Jurkat, Clone E6-1 (cell line): ENCODE results near the gene INHBE. TPM values are rescaled to one million over a fixed set of nuclear protein-coding genes. Genes with fewer than 3 reads are reported as not detected.
A peak's percentile ranks its signal among the peaks of the same experiment; 100 is the strongest.
"Not testable (repeated sequence)": the region's sequence is repeated elsewhere in the genome, so short reads cannot be mapped to it uniquely, and the experiment has no call there.

Experiments
- DNase-seq: peaks from one replicate; pipeline ENCODE4 v3.0.0-alpha.2; 2011; ENCODE audit warnings: low read depth, low spot score
- H3K4me3 ChIP-seq: 2 replicates; pipeline ENCODE4 v1.5.1; 2011; ENCODE audit warnings: mild to moderate bottlenecking, low read length, control low read depth, moderate library complexity
- polyA plus RNA-seq: library from polyadenylated mRNA; unstranded; fragments of >200 nt; gene quantifications from one replicate; pipeline ENCODE4 v1.2.1, GENCODE V29; 2012; ENCODE audit warnings: missing spikeins; ENCODE audit not compliant: insufficient read length, insufficient read depth

Gene INHBE, protein sequence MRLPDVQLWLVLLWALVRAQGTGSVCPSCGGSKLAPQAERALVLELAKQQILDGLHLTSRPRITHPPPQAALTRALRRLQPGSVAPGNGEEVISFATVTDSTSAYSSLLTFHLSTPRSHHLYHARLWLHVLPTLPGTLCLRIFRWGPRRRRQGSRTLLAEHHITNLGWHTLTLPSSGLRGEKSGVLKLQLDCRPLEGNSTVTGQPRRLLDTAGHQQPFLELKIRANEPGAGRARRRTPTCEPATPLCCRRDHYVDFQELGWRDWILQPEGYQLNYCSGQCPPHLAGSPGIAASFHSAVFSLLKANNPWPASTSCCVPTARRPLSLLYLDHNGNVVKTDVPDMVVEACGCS
- polyA plus RNA-seq, result 0.50 TPM

DNA sequence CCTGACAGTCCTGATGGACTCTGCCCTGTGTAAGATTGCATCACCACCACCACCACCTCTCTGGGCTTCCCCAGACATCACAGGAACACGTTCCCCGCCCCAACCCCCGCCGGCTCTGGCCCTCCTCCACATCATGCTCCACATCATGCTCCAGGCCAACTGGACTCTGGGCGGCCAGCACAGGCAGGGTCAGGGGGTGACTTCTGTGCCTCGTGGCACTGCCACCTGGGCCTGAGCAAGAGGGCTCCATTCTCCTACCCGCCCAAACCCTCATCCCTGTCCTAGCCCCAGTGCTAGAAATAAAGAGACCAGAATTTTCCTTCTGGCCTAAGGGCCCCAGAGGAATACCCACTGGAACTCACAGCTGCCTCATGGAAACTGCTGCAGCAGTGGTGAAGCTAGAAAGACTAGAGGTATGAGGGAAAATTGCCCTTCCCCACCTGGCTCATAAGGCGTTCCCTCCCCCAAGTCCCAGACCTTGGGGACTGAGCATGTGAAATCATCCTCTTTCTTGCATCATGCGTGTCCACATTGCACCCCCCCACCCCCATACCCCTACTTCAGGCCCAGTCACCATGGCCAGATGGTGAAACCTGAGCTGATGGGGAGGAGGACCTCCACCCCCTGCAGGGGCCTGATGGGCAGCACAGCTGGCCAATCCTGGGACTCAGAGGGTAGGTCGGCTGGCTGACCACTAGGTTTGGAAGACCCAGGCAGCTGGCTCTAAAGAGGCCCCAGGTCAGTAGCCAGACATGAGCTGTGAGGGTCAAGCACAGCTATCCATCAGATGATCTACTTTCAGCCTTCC lies at the start of gene INHBE:
Gene INHBE (plus strand): TSS at position 742 of the 808 bp plus-strand sequence. CDS start 230 bp downstream, outside the sequence.
- no peak for DNase-seq

DNA sequence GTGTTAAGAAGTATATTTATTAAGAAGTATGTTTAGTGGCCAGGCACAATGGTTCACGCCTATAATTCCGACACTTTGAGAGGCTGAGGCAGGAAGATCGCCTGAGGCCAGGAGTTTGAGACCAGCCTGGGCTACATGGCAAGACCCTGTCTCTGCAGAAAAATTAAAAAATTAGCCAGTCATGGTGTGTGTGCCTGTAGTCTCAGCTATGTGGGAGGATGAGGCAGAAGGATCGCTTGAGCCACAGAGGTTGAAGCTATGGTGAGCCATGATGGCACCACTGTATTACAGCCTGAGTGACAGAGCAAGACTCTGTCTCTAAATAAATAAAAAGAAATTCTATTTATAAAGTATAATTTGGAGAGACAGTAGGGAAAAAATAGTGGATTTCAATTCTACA lies 44.6 kb upstream of the INHBE start:
- no peak overlapping the region for H3K4me3 ChIP-seq
- no peak for DNase-seq

More for the DNA sequence above, at the start of gene INHBE:
- no peak within 1 kb of the TSS for H3K4me3 ChIP-seq

DNA sequence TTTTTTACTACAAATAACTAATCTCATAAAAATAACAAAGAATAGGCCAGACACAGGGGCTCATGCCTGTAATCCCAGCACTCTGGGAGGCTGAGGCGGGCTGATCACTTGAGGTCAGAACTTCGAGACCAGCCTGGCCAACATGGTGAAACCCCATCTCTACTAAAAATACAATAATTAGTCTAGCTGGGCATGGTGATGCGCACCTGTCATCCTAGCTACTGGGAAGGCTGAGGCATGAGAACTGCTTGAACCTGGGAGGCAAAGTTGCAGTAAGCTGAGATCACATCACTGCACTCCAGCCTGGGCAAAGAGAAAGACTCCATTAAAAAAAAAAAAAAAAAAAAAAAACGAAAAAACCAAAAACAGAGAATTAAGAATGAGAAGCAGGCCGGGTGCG lies 40.9 kb upstream of the INHBE start:
- not testable (repeated sequence) for DNase-seq, H3K4me3 ChIP-seq

DNA sequence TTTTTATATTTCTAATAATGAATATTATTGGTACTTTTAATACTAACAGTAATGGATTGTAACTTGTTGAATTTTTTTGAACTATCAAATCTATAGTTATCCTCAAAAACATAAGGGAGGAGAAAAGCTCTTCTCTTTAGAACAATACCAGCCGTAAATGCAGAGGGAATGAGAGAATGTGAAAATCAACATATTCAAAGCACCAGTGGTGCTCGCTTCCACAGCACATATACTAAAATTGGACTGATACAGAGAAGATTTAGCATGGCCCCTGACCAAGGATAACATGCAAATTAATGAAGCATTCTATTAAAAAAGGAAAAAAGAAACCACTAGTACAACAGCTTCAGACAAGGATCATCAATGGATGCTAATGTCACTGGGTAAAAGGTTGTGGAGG lies 40.0 kb upstream of the INHBE start:
- H3K4me3 ChIP-seq, result no peak overlapping the region
- DNase-seq, result no peak

DNA sequence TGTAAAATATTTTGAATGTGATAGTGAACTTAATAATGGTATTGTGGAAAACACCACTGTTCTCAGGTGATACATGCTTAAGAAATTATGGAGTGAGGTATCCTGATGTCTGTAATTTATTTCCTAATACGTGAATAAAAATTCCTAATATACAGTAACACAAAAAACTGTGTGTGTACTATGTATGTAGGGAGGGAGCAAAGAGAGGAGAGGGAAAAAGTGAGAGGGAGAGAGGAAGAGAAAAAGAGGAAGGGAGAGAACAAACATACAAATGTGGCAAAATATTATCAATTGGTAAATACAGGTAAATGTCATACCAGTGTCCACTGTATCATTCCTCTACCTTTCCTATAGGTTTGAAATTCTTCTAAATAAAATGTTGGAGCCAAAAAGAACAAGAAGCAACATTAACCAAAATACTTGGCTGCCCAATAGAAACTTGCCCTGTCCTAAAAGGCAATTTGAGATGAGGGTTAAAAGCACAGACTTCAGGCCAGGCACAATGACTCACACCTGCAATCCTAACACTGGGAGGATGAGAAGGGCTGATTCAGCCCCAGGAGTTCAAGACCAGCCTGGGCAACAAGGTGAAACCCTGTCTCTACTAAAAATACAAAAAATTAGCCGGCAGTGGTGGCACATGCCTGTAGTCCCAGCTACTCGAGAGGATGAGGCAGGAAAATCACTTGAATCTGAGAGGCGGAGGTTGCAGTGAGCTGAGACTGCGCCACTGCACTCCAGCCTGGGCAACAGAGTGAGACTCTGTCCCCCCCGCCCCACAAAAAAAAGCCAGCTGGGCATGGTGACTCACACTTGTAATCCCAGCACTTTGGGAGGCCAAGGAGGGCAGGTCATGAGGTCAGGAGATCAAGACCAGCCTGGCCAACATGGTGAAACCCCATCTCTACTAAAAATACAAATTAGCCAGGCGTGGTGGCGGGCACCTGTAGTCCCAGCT lies 38.8 kb upstream of the INHBE start:
- no peak for DNase-seq

DNA sequence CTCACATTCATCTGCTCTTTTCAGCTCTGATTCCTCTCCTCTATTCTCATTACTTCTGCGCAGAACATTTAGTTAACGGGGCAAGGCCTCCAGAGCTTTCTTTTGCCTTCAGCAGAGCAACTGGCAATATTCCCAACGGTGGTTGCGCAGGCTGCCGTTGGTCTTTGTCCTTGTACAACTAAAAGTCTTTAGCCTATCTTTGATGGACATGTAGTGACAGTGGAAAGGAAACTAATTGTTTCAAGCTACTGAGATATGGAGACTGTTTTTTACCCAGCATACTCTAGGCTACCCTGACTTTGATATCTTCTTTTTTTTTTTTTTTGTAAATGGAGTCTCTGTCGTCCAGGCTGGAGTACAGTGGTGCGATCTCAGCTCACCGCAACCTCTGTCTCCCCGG lies 36.9 kb upstream of the INHBE start:
- H3K4me3 ChIP-seq, result no peak overlapping the region
- DNase-seq, result no peak

More for the DNA sequence above, 38.8 kb upstream of the INHBE start:
- no peak overlapping the region for H3K4me3 ChIP-seq

DNA sequence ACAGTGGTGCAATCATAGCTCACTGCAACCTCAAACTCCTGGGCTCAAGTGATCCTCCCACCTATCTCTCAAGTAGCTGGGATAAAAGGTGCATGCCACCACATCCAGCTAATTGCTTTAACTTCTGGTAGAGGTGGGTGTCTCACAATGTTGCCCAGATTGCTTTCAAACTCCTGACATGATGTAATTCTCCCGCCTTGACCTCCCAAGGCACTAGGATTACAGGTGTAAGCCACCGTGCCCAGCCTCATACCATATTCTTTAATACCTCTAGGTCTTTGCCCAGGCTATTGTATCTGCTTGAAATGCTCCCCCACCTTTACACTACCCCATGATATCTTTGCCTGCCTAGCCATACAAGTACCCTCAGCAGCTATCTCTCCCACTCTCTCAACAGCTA lies 35.6 kb upstream of the INHBE start:
- no peak overlapping the region for H3K4me3 ChIP-seq
- DNase-seq, result no peak

DNA sequence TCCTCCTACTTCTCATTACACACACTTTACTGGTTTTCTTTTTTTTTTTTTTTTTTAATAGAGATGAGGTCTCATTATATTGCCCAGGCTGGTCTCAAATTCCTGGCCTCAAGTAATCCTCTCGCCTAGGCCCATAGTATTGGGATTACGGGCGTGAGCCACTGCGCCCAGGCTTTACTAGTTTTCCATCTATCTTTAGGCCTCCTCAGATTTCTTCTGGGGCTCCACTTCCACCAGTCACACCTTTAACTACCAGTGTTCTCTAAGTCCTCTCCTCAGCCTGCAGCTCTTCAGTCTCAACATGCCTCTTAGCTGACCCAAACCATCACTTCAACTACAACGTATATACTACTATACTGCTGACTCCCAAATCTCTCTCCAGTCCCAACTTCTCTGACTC lies 34.6 kb upstream of the INHBE start:
- H3K4me3 ChIP-seq, result no peak overlapping the region
- DNase-seq, result no peak

DNA sequence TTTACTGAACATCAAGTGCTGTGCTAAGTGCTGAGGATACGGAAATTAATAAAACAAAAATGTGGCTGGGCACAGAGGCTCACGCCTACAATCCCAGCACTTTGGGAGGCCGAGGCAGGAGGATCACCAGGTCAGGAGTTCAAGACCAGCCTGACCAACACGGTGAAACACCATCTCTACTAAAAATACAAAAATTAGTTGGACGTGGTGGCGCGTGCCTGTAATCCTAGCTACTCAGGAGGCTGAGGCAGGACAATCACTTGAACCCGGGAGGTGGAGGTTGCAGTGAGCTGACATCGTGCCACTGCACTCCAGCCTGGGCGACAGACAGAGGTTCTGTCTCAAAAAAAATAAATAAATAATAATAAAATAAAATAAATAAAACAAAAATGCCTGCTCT lies 28.2 kb upstream of the INHBE start:
- H3K4me3 ChIP-seq, DNase-seq: not testable (repeated sequence)

DNA sequence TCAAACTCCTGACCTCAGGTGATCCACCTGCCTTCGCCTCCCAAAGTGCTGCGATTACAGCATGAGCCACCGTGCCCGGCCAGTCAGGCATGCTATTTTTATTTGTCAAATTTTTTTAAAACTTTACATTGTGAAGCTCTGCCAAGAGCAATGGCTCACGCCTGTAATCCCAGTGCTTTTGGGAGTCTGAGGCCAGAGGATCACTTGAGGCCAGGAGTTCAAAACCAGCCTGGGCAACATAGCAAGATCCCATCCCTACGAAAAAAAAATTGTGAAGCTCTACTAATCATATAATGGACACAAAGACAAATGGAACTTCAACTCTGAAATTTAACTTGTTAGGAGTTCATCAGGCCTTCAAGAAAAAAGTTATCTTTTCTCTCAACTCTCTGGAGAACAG lies 26.1 kb upstream of the INHBE start:
- no peak for DNase-seq
- H3K4me3 ChIP-seq, result no peak overlapping the region

DNA sequence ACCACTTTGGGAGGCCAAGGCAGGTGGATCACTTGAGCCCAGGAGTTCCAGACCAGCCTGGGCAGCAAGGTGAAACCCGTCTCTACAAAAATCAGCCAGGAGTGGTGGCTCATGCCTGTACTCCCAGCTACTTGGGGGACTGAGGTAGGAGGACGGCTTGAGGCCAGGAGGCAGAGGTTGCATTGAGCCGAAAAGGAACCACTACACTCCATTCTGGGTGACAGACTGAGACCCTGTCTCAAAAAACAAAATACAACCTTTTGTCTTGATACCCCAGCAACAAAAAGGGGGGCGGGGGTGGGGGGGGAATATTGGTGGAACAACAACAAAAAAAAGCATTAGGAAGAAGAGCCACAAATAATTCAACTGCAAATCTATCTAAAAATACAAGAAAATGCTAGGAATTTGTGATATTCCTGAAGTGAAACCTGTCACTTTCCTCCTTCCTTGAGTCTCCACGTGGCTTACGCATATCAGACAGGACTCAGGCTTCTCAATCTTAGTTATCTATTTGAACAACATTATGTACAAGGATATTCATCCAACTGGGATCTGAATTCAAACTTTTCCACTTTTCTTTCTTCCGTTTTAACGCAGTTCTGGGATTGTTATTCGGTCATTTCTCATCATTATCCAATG lies 25.5 kb upstream of the INHBE start:
- H3K4me3 ChIP-seq, result peak overlapping the region; percentile 86
- DNase-seq, result no peak

DNA sequence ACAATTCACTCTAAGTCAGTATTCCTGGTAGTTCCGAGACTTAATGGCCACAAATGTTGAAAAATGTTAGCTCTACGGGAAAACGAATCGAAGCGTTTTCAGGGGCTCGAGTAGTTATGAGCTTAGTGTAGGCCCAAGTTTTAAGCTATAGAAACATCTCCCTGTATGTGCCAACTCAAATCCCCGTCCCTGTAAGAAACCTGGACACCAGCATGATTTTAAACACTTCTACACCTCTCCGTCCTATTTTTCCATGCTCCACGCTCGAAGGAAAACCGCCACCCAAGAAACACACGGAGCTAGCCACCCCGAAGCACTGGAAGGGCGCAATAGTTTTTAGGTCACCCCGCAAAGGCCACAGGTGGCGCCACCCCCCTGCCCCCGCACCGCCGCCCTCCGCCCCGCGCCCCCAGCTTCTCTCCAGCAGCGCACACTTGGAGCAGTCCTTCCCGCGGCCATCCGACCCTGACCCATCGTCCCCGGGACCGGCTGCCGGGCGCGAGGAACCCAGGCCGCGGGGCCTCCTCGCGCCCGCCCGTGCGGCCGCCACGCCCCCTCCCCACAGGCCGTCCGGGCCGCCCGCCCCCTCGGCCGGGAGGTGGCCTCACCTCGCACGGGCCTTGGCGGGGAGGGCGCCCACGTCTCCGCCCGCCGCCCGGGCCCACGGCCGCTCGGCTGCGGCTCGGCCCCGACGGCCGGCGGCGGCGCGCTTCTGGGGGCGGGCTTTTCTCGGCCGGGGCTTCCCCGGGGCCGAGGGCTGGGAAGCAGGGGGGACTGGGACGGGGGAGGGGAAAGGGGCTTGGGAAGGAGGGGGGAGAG lies 24.8 kb upstream of the INHBE start:
- DNase-seq, result no peak

DNA sequence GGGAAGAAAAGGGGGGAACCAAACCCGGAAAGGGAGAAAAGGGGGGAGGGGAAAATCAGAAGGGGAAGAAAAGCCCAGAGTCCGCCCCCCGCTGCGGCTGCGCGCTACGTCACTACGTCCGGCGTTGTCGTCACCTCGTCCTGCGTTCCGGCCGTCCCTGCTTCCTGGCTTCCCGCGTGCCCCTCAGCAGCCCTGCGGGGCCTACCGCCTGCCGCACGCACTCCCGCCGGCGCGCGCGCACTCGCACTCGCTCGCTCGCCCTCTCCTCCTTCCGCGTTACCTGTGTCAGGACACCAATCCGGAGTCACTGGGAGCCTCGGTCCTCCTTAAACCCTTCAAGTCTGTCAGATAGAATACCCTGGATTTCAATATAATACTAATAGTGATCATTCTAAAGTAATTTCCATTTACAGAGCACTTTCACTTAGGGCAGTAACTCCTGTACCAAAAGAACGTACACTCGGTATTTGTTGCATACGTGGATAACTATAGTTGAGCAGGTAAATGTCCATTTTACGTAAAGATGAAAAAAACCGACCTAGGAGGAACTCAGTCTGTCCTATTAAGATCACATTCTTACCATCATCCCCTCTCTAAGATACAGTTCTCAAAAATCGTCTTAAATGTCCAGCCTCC lies 24.1 kb upstream of the INHBE start, which contains the start of gene R3HDM2:
Gene R3HDM2 (minus strand): TSS at position 113 of the 636 bp plus-strand sequence. CDS start 120,615 bp downstream, outside the sequence.
- peak; percentile 93 for DNase-seq

More for the DNA sequence above, 24.8 kb upstream of the INHBE start:
- peak overlapping the region; percentile 86 for H3K4me3 ChIP-seq

DNA sequence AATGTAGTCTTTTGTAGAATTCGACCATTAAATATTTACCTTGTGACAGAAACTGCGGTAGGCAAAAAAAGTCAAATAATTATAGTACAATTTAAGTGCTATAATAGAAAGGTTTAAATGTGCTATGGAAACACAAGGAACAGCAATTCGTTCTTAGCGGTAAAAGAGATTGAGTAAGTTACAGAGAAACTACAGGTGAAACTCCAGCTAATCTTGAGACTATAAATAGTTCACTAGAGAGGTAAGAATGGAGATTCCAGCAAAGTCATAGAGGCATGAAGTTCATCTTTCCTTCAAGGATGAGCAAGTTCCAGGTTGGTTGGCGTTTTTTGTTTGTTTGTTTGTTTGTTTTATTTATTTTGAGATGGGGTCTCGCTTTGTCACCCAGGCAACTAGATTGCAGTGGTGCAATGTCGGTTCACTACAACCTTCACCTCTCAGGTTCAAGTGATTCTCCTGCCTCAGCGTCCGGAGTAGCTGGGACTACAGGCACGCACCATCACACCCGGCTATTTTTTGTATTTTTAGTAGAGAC lies 23.4 kb upstream of the INHBE start:
- DNase-seq, result no peak
- H3K4me3 ChIP-seq, result peak overlapping the region; percentile 86

More for the DNA sequence above, 24.1 kb upstream of the INHBE start, which contains the start of gene R3HDM2:
- H3K4me3 ChIP-seq, result peak within 1 kb of the TSS; percentile 86

DNA sequence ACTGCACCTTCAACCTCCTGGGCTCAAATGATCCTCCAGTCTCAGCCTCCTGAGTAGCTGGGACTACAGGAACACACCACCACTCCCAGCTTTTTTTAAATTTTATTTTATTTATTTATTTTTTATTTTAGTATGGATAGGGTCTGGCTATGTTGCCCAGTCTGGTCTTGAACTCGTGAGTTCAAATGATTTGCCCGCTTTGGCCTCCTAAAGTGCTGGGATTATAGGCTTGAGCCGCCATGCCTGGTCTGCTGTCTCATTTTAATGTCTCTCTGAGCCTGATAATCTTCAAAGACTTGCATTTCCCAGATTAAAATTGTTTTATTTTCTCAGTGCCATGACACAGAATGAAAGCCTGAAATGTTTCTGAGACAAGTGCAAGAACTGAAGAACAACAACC lies 21.7 kb upstream of the INHBE start:
- H3K4me3 ChIP-seq, result no peak overlapping the region
- no peak for DNase-seq

DNA sequence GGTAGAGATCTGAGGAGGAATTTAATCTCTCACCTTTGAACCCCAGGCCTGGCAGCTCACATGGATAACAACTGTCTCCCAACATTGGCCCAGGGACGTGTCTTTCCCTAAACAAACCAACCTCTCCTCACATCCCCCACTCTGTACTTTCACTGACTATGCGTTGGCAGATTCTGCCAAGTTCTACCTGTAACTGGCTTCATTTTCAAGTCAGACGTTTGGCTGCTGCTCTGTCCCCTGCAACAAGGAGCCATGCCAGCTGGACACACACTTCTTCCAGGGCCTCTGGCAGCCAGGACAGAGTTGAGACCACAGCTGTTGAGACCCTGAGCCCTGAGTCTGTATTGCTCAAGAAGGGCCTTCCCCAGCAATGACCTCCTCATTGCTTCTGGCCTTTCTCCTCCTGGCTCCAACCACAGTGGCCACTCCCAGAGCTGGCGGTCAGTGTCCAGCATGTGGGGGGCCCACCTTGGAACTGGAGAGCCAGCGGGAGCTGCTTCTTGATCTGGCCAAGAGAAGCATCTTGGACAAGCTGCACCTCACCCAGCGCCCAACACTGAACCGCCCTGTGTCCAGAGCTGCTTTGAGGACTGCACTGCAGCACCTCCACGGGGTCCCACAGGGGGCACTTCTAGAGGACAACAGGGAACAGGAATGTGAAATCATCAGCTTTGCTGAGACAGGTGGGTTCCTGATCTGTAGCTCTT lies 20.4 kb upstream of the INHBE start, which contains the start of gene INHBC:
Gene INHBC (plus strand): TSS at position 268 of the 707 bp plus-strand sequence. CDS start 103 bp downstream, at position 371.
- no peak within 1 kb of the TSS for H3K4me3 ChIP-seq
- DNase-seq, result no peak
